Nephron progenitor cell (in vitro differentiated cells): ENCODE results near the gene CYBC1.
A peak's percentile ranks its signal among the peaks of the same experiment; 100 is the strongest.

Experiments used
- DNase-seq: peaks from one replicate; pipeline ENCODE4 v3.0.0; 2021
- H3K27ac Mint-ChIP-seq: 2 replicates; pipeline ENCODE4 v1.8.0; 2021; ENCODE audit warnings: mild to moderate bottlenecking, moderate library complexity, mixed read lengths
- H3K27me3 Mint-ChIP-seq: 2 replicates; pipeline ENCODE4 v1.8.0; 2021; ENCODE audit warnings: mild to moderate bottlenecking, low read depth, mixed read lengths; ENCODE audit not compliant: poor library complexity
- H3K36me3 Mint-ChIP-seq: 2 replicates; pipeline ENCODE4 v1.8.0; 2021; ENCODE audit warnings: low read depth, mixed read lengths
- H3K4me1 Mint-ChIP-seq: 2 replicates; pipeline ENCODE4 v1.8.0; 2021; ENCODE audit warnings: mixed read lengths
- H3K4me3 Mint-ChIP-seq: 2 replicates; pipeline ENCODE4 v1.8.0; 2021; ENCODE audit warnings: mild to moderate bottlenecking, moderate library complexity, mixed read lengths
- H3K9me3 Mint-ChIP-seq: 2 replicates; pipeline ENCODE4 v1.8.0; 2021; ENCODE audit warnings: mild to moderate bottlenecking, moderate library complexity, mixed read lengths
- CTCF ChIP-seq: fragments of 200-600 bp; sonication (generic); IDR thresholded peaks from 2 replicates; pipeline ENCODE4 v1.5.0; 2021; ENCODE audit warnings: antibody characterized with exemption

CYBC1 gene

GRCh38 chr17:82403662-82404660 lies 46.6 kb downstream of the CYBC1 start:
- no peak for DNase-seq
- Mint-ChIP-seq H3K27me3 (peaks cover 5% of the 10 kb centered on the region), H3K4me3 (no peak overlapping the region), H3K27ac (peak overlapping the region; percentile 54), H3K4me1 (peaks cover 23% of the 10 kb centered on the region), H3K36me3 (peaks cover 40% of the 10 kb centered on the region), H3K9me3 (no peaks in the 10 kb centered on the region)
- no peak for TF ChIP-seq CTCF

GRCh38 chr17:82402865-82403264 lies 47.7 kb downstream of the CYBC1 start:
- H3K36me3 Mint-ChIP-seq, result peaks cover 40% of the 10 kb centered on the region
- peaks cover 15% of the 10 kb centered on the region for H3K4me1 Mint-ChIP-seq
- H3K9me3 Mint-ChIP-seq, result no peaks in the 10 kb centered on the region
- H3K27ac Mint-ChIP-seq, result no peak overlapping the region
- TF ChIP-seq CTCF, result no peak
- no peak overlapping the region for H3K4me3 Mint-ChIP-seq
- DNase-seq, result no peak
- H3K27me3 Mint-ChIP-seq, result peaks cover 9% of the 10 kb centered on the region

- no peak for TF ChIP-seq CTCF
- peaks cover 28% of the 10 kb centered on the region for H3K4me1 Mint-ChIP-seq
- peaks cover 11% of the 10 kb centered on the region for H3K27me3 Mint-ChIP-seq
- peaks cover 35% of the 10 kb centered on the region for H3K36me3 Mint-ChIP-seq
- peak overlapping the region; percentile 56 for H3K27ac Mint-ChIP-seq
- no peaks in the 10 kb centered on the region for H3K9me3 Mint-ChIP-seq
- DNase-seq, result no peak
- no peak overlapping the region for H3K4me3 Mint-ChIP-seq
Observed at GRCh38 chr17:82400830-82401229, 49.7 kb downstream of the CYBC1 start.

- peaks cover 11% of the 10 kb centered on the region for H3K27me3 Mint-ChIP-seq
- DNase-seq, result no peak
- H3K4me3 Mint-ChIP-seq, result no peak overlapping the region
- peaks cover 36% of the 10 kb centered on the region for H3K36me3 Mint-ChIP-seq
- H3K9me3 Mint-ChIP-seq, result no peaks in the 10 kb centered on the region
- no peak for TF ChIP-seq CTCF
- no peak overlapping the region for H3K27ac Mint-ChIP-seq
- H3K4me1 Mint-ChIP-seq, result peaks cover 30% of the 10 kb centered on the region
Observed at GRCh38 chr17:82400206-82400605, 50.3 kb downstream of the CYBC1 start.

- no peak for DNase-seq
- peaks cover 11% of the 10 kb centered on the region for H3K27me3 Mint-ChIP-seq
- no peak overlapping the region for H3K4me3 Mint-ChIP-seq
- H3K27ac Mint-ChIP-seq, result peak overlapping the region; percentile 89
- no peak for TF ChIP-seq CTCF
- H3K4me1 Mint-ChIP-seq, result peaks cover 33% of the 10 kb centered on the region
- H3K9me3 Mint-ChIP-seq, result no peaks in the 10 kb centered on the region
- peaks cover 37% of the 10 kb centered on the region for H3K36me3 Mint-ChIP-seq
Observed at GRCh38 chr17:82399601-82400101, 50.9 kb downstream of the CYBC1 start.
